ENCODE results near the gene PRPF19. TPM values are rescaled to one million over a fixed set of nuclear protein-coding genes. Genes with fewer than 3 reads are reported as not detected.

PRPF19 gene
- polyA plus RNA-seq, 1 donor (not counting 4 experiments of a cell fraction or from before 2014, with no cell fraction given), result 35.4 TPM

DNA sequence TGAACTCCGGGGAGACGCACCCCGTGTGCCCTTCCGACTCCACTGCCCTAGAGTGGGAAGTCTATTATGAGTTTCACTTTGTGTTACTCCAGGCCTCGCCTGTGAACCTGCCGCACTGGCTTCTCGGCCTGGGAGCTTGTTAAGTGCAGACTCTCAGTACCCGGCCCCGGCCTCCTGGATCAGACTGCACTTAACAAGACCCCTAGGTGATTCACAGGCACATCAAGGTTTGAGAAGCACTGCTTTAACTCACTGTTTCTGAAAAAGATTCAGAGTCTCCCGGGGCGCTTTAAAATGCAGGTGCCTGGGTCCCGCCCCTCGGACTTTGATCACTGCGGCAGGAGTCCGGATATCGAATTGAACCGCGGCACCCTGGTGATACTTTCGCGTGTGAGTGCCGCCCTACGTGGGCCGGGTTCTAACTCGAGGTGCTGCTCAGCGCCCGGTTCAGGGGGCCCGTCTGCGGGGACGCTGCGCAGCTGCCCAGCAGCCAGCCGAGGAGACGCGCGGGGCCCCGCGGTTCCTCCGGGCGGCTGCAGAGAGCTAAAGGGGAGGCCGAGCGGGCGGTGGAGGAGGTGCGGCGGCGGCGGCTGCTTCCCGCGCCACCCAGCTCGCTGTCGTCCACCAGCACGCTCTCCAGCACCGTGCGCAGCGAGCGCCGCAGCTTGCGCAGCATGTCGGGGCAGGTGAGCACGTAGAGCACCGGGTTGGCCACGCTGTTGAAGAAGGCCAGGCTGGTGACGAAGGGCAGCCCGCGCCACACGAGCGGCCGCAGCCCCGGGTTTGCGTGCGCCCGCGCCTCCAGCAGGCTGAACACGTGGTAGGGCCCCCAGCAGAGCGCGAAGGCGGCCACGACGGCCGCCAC lies 54.0 kb downstream of the PRPF19 start:
- Histone ChIP-seq H3K27me3 (ENCODE audit: control insufficient read depth, extremely low read depth, insufficient read depth, low read length) (no peaks in the 10 kb centered on the region), H3K9me3 (ENCODE audit: control insufficient read depth, low read depth, low read length) (no peaks in the 10 kb centered on the region), H3K4me2 (ENCODE audit: control insufficient read depth, extremely low read depth, insufficient read depth, low read depth, low read length) (no peak overlapping the region), H3K79me2 (ENCODE audit: control insufficient read depth, insufficient read depth, low read length) (no peaks in the 10 kb centered on the region), H3K36me3 (ENCODE audit: control insufficient read depth in 2 of 2, extremely low read depth in 1 of 2, insufficient read depth in 2 of 2, low read length in 2 of 2) (peaks cover 23 to 30% of the 10 kb centered on the region in 2 experiments), H4K20me1 (ENCODE audit: control insufficient read depth, extremely low read depth, insufficient read depth, low read length) (no peaks in the 10 kb centered on the region), H2AFZ (ENCODE audit: control insufficient read depth, low read length) (no peak overlapping the region), H3K27ac (ENCODE audit: control insufficient read depth, insufficient read depth, low read length) (no peak overlapping the region), H3K4me1 (ENCODE audit: control insufficient read depth, extremely low read depth, insufficient read depth, low read length) (no peaks in the 10 kb centered on the region), H3K9ac (ENCODE audit: control insufficient read depth, extremely low read depth, insufficient read depth, low read length) (no peak overlapping the region), H3K4me3 (ENCODE audit: control insufficient read depth in 2 of 3, extremely low read depth in 1 of 3, insufficient read depth in 2 of 3, low read depth in 1 of 3, low read length in 3 of 3) (no peak overlapping the region), H3K9me1 (ENCODE audit: control insufficient read depth, extremely low read depth, insufficient read depth, low read length) (no peaks in the 10 kb centered on the region)
- DNase-seq (ENCODE audit: low read depth, low spot score) (no peak), FAIRE-seq (no peak)
- dilution Hi-C loops (cut with MboI; ENCODE audit: extremely low pct_ligation_motif_present, low sequenced_read_pairs), result no loop called here
- TF ChIP-seq EZH2 (IDR thresholded peaks at IDR 0.05; ENCODE audit: low read length), result no peak

DNA sequence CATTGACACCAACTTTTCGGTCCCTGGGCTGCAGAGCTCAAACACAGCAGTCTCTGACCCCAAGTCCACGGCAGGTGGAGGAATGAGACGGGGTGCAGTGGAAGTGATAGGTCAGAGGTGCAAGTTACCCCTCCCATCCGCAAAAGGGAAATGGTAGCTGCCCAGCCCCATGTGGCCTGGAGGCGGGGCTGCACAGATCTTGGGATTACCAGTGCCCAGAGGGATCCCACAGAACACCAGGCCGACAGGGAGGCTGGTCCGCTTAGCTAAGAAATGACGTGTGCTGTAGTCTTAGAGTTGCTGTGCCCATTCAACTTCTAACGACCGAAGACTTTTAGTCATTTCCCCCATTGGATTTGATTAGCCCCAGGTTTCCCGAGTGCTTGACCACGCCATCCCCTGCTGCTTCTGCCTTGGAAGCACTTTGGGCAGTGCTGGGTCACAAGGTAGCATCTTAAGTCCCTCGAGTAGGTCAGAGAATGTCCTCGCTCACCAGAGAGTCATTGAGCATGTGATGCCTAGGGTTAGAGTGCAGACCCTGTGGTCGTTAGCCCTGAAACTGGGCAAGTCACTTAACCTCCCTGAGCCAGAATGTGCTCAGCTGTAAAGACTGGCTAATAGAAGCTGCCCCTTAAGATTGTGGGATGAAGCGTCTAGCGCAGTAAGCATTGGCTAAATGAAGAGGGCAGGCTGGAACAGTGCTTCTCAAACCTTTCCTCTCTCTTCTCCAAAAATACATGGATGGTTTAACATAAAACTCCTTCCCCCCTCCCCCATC lies 54.9 kb downstream of the PRPF19 start:
- Histone ChIP-seq H3K4me1 (ENCODE audit: control insufficient read depth, extremely low read depth, insufficient read depth, low read length) (no peaks in the 10 kb centered on the region), H2AFZ (ENCODE audit: control insufficient read depth, low read length) (no peak overlapping the region), H3K27me3 (ENCODE audit: control insufficient read depth, extremely low read depth, insufficient read depth, low read length) (no peaks in the 10 kb centered on the region), H3K79me2 (ENCODE audit: control insufficient read depth, insufficient read depth, low read length) (no peaks in the 10 kb centered on the region), H3K4me3 (ENCODE audit: control insufficient read depth in 2 of 3, extremely low read depth in 1 of 3, insufficient read depth in 2 of 3, low read depth in 1 of 3, low read length in 3 of 3) (no peak overlapping the region), H4K20me1 (ENCODE audit: control insufficient read depth, extremely low read depth, insufficient read depth, low read length) (no peaks in the 10 kb centered on the region), H3K9me3 (ENCODE audit: control insufficient read depth, low read depth, low read length) (no peaks in the 10 kb centered on the region), H3K36me3 (ENCODE audit: control insufficient read depth in 2 of 2, extremely low read depth in 1 of 2, insufficient read depth in 2 of 2, low read length in 2 of 2) (peaks cover 23 to 33% of the 10 kb centered on the region in 2 experiments), H3K27ac (ENCODE audit: control insufficient read depth, insufficient read depth, low read length) (no peak overlapping the region), H3K9me1 (ENCODE audit: control insufficient read depth, extremely low read depth, insufficient read depth, low read length) (no peaks in the 10 kb centered on the region), H3K4me2 (ENCODE audit: control insufficient read depth, extremely low read depth, insufficient read depth, low read depth, low read length) (no peak overlapping the region), H3K9ac (ENCODE audit: control insufficient read depth, extremely low read depth, insufficient read depth, low read length) (no peak overlapping the region)
- no peak for TF ChIP-seq EZH2 (IDR thresholded peaks at IDR 0.05; ENCODE audit: low read length)
- TF ChIP-seq, protein P1, sequence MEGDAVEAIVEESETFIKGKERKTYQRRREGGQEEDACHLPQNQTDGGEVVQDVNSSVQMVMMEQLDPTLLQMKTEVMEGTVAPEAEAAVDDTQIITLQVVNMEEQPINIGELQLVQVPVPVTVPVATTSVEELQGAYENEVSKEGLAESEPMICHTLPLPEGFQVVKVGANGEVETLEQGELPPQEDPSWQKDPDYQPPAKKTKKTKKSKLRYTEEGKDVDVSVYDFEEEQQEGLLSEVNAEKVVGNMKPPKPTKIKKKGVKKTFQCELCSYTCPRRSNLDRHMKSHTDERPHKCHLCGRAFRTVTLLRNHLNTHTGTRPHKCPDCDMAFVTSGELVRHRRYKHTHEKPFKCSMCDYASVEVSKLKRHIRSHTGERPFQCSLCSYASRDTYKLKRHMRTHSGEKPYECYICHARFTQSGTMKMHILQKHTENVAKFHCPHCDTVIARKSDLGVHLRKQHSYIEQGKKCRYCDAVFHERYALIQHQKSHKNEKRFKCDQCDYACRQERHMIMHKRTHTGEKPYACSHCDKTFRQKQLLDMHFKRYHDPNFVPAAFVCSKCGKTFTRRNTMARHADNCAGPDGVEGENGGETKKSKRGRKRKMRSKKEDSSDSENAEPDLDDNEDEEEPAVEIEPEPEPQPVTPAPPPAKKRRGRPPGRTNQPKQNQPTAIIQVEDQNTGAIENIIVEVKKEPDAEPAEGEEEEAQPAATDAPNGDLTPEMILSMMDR (optimal IDR thresholded peaks at IDR 0.05 in 1 of 3, IDR thresholded peaks at IDR 0.05 in 1 of 3, conservative IDR thresholded peaks at IDR 0.05 in 1 of 3; ENCODE audit: extremely low read depth in 1 of 3, insufficient read depth in 2 of 3, low read length in 3 of 3), result no peak
- DNase-seq (ENCODE audit: low read depth, low spot score), result no peak
- dilution Hi-C loops (cut with MboI; ENCODE audit: extremely low pct_ligation_motif_present, low sequenced_read_pairs), result no loop called here
- no peak for FAIRE-seq
